Measurements from ENCODE around the gene NDUFAF5.

DNA sequence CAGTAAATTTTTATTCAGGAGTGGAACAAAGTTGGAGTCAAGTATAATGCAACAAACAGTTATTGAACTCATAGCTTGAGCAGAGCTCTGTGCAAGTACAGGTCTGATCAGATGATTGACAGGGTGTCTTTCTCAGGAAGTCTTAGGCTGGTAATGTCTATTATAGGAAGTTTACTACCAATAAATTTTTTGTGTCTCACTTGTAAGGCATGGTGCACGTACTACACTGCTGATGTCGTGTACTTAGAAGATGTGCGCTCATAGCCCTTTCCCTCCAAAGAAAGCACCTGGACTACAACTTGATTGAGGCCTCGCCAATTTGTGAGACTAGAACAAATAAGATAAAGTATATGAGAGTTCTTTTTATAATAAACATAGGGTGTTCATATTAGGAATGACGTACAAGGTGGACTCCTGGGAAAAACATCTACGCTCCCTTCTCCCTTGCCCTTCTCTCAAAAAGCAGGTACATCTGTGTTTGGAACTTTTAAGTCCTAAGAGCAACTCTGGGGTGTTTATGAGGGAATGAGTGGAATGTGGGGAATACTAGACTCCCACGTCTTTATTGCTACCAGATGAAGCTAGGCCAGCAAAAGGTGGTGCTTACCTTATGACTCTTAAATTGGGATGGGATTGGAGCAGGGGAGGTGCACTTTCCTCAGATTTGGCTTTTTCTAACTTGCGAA, 1.5 kb downstream of the NDUFAF5 start:
- TF ChIP-seq RARB (CRISPR knock-in tag; IDR thresholded peaks at IDR 0.05) (no peak), CSDC2 (CRISPR knock-in tag; IDR thresholded peaks at IDR 0.05) (no peak), CSRNP3 (CRISPR knock-in tag; IDR thresholded peaks at IDR 0.05) (no peak), ESRRG (CRISPR knock-in tag; IDR thresholded peaks at IDR 0.05) (no peak)
